H9 (cell line): Measurements from ENCODE around the gene TGM2. TPM values are rescaled to one million over a fixed set of nuclear protein-coding genes. Genes with fewer than 3 reads are reported as not detected.

ENCODE experiments used
- DNase-seq: peaks from one replicate; pipeline ENCODE4 v3.0.0-alpha.2; 2017
- H2AFZ ChIP-seq: one replicate; pipeline ENCODE4 v1.6.1; 2013; ENCODE audit warnings: mild to moderate bottlenecking, low read length, control low read depth, moderate library complexity
- H2AK5ac ChIP-seq: 2 replicates; pipeline ENCODE4 v1.6.1; 2013; ENCODE audit warnings: low read length, control low read depth, mixed read lengths; ENCODE audit not compliant: insufficient read length
- H2BK120ac ChIP-seq: one replicate; pipeline ENCODE4 v1.6.1; 2013; ENCODE audit warnings: low read depth, mild to moderate bottlenecking, low read length, control low read depth, inconsistent platforms; ENCODE audit not compliant: poor library complexity, severe bottlenecking
- H2BK12ac ChIP-seq: 2 replicates; pipeline ENCODE4 v1.6.1; 2013; ENCODE audit warnings: low read length, control low read depth, mixed read lengths, low read depth; ENCODE audit not compliant: insufficient read length
- H2BK15ac ChIP-seq: 2 replicates; pipeline ENCODE4 v1.6.1; 2013; ENCODE audit warnings: low read depth, low read length, control low read depth
- H2BK20ac ChIP-seq: one replicate; pipeline ENCODE4 v1.6.1; 2013; ENCODE audit warnings: low read depth, mild to moderate bottlenecking, low read length, control low read depth, inconsistent platforms; ENCODE audit not compliant: poor library complexity, severe bottlenecking
- H2BK5ac ChIP-seq: 2 replicates; pipeline ENCODE4 v1.6.1; 2013; ENCODE audit warnings: low read length, control low read depth, mixed read lengths; ENCODE audit not compliant: insufficient read length
- H3K14ac ChIP-seq: 2 replicates; pipeline ENCODE4 v1.6.1; 2013; ENCODE audit warnings: low read length, control low read depth; ENCODE audit not compliant: insufficient read depth
- H3K18ac ChIP-seq: 2 replicates; pipeline ENCODE4 v1.6.1; 2013; ENCODE audit warnings: low read depth, mild to moderate bottlenecking, mixed read lengths, low read length, control low read depth; ENCODE audit not compliant: insufficient read length
- H3K23ac ChIP-seq: 2 replicates; pipeline ENCODE4 v1.6.1; 2013; ENCODE audit warnings: low read length, control low read depth, mixed read lengths, low read depth; ENCODE audit not compliant: insufficient read length
- H3K23me2 ChIP-seq: 2 replicates; pipeline ENCODE4 v1.6.1; 2013; ENCODE audit warnings: low read depth, mild to moderate bottlenecking, mixed read lengths, low read length, control low read depth; ENCODE audit not compliant: insufficient read length, poor library complexity, severe bottlenecking
- H3K27ac ChIP-seq: 2 replicates; pipeline ENCODE4 v1.5.1; 2013; ENCODE audit warnings: low read length, control low read depth, mixed read lengths, low read depth; ENCODE audit not compliant: insufficient read length
- H3K27me3 ChIP-seq: 2 replicates; pipeline ENCODE4 v1.6.1; 2013; ENCODE audit warnings: low read length, control low read depth, inconsistent platforms; ENCODE audit not compliant: insufficient read depth
- H3K4ac ChIP-seq: 2 replicates; pipeline ENCODE4 v1.6.1; 2013; ENCODE audit warnings: low read depth, mild to moderate bottlenecking, control low read depth, inconsistent platforms, low read length, moderate library complexity
- H3K4me1 ChIP-seq: 2 replicates; pipeline ENCODE4 v1.6.1; 2013; ENCODE audit warnings: low read length, control low read depth, inconsistent platforms; ENCODE audit not compliant: insufficient read depth
- H3K4me2 ChIP-seq: 2 replicates; pipeline ENCODE4 v1.6.1; 2013; ENCODE audit warnings: low read length, control low read depth, mixed read lengths; ENCODE audit not compliant: insufficient read length, insufficient read depth
- H3K56ac ChIP-seq: 2 replicates; pipeline ENCODE4 v1.6.1; 2013; ENCODE audit warnings: low read depth, mild to moderate bottlenecking, mixed read lengths, low read length, control low read depth; ENCODE audit not compliant: insufficient read length
- H3K79me1 ChIP-seq: 2 replicates; pipeline ENCODE4 v1.6.1; 2013; ENCODE audit warnings: low read depth, mild to moderate bottlenecking, moderate library complexity, low read length, control low read depth, inconsistent platforms; ENCODE audit not compliant: insufficient read depth, poor library complexity, severe bottlenecking
- H3K79me2 ChIP-seq: 2 replicates; pipeline ENCODE4 v1.6.1; 2013; ENCODE audit warnings: low read length, control low read depth, inconsistent platforms; ENCODE audit not compliant: insufficient read depth
- H3K9ac ChIP-seq: 2 replicates; pipeline ENCODE4 v1.6.1; 2013; ENCODE audit warnings: low read length, control low read depth, mixed read lengths; ENCODE audit not compliant: insufficient read length; ENCODE audit errors: extremely low read depth
- H3K9me3 ChIP-seq: one replicate; pipeline ENCODE4 v1.6.1; 2013; ENCODE audit warnings: low read depth, low read length, inconsistent platforms; ENCODE audit not compliant: control insufficient read depth
- H3T11ph ChIP-seq: one replicate; pipeline ENCODE4 v1.6.1; 2013; ENCODE audit warnings: mild to moderate bottlenecking, low read length, control low read depth, inconsistent platforms
- H4K20me1 ChIP-seq: one replicate; pipeline ENCODE4 v1.6.1; 2013; ENCODE audit not compliant: control insufficient read depth, insufficient read length, insufficient read depth
- H4K5ac ChIP-seq: 2 replicates; pipeline ENCODE4 v1.6.1; 2013; ENCODE audit warnings: low read depth, mild to moderate bottlenecking, mixed read lengths, low read length, control low read depth; ENCODE audit not compliant: insufficient read length
- H4K8ac ChIP-seq: replicated peaks from 2 replicates; pipeline ENCODE4 v1.6.1; 2013; ENCODE audit warnings: low read length, control low read depth, mixed read lengths, low read depth; ENCODE audit not compliant: insufficient read length
- H4K91ac ChIP-seq: 2 replicates; pipeline ENCODE4 v1.6.1; 2013; ENCODE audit warnings: low read depth, mild to moderate bottlenecking, moderate library complexity, mixed read lengths, low read length, control low read depth; ENCODE audit not compliant: insufficient read length
- H3K27ac Mint-ChIP-seq, 3 experiments: 2 replicates in 2 of 3; 3 replicates in 1 of 3; pipeline ENCODE4 v1.8.0; 2020 to 2021; ENCODE audit warnings: mixed read lengths in 3 of 3, mild to moderate bottlenecking in 1 of 3, moderate library complexity in 1 of 3
- H3K27me3 Mint-ChIP-seq: 2 replicates; pipeline ENCODE4 v1.8.0; 2021; ENCODE audit warnings: low read depth, mild to moderate bottlenecking, moderate library complexity, mixed read lengths
- H3K36me3 Mint-ChIP-seq, 3 experiments: 2 replicates in 2 of 3; 3 replicates in 1 of 3; pipeline ENCODE4 v1.8.0; 2020 to 2021; ENCODE audit warnings: low read depth in 3 of 3, mixed read lengths in 3 of 3; ENCODE audit not compliant: insufficient read depth in 1 of 3
- H3K4me1 Mint-ChIP-seq, 2 experiments: 2 replicates each; pipeline ENCODE4 v1.8.0; 2020; ENCODE audit warnings: mixed read lengths in 2 of 2
- H3K4me3 Mint-ChIP-seq, 2 experiments: 2 replicates in 1 of 2; 3 replicates in 1 of 2; pipeline ENCODE4 v1.8.0; 2020 to 2021; ENCODE audit warnings: mild to moderate bottlenecking in 2 of 2, mixed read lengths in 2 of 2, moderate library complexity in 1 of 2
- H3K9me3 Mint-ChIP-seq, 2 experiments: 2 replicates in 1 of 2; 3 replicates in 1 of 2; pipeline ENCODE4 v1.8.0; 2020; ENCODE audit warnings: mild to moderate bottlenecking in 2 of 2, mixed read lengths in 2 of 2, moderate library complexity in 1 of 2
- CTCF ChIP-seq: fragments of 200-600 bp; sonication (generic); conservative IDR thresholded peaks from 3 replicates; pipeline ENCODE4 v1.8.0; 2021; ENCODE audit warnings: antibody characterized with exemption, mild to moderate bottlenecking
- WGBS: extraction: QIAGEN DNeasy Blood & Tissue Kit; methylation state at CpG from one replicate; pipeline ENCODE4 v1.1.7; 2013; ENCODE audit warnings: missing lambda C conversion rate, low lambda C conversion rate, mixed read lengths; ENCODE audit not compliant: insufficient read length; ENCODE audit errors: extremely low coverage; 5-methylcytosine and 5-hydroxymethylcytosine counted together
- total RNA-seq: library from RNA; stranded (reverse); gene quantifications from 2 replicates; pipeline ENCODE4 v1.2.1, GENCODE V29; 2021

Gene TGM2
- total RNA-seq, 1 experiment from 2014 or later, result 1.1 TPM

GRCh38 chr20:38155811-38156210 lies 9.3 kb downstream of the TGM2 start:
- Histone ChIP-seq H2BK20ac (no peak overlapping the region), H3K9me3 (no peaks in the 10 kb centered on the region), H3K4ac (no peak overlapping the region), H2BK15ac (no peak overlapping the region), H3K18ac (no peak overlapping the region), H3T11ph (no peak overlapping the region), H3K4me1 (no peaks in the 10 kb centered on the region), H3K27ac (no peak overlapping the region), H3K14ac (no peak overlapping the region), H4K8ac (no peak overlapping the region), H3K23ac (no peak overlapping the region), H2AFZ (no peak overlapping the region), H3K23me2 (peaks cover 3% of the 10 kb centered on the region), H3K56ac (no peak overlapping the region), H2AK5ac (no peak overlapping the region), H4K20me1 (no peaks in the 10 kb centered on the region), H2BK120ac (no peak overlapping the region), H4K5ac (no peak overlapping the region), H3K27me3 (no peaks in the 10 kb centered on the region), H3K79me1 (no peaks in the 10 kb centered on the region), H3K4me2 (no peak overlapping the region), H2BK12ac (no peak overlapping the region), H3K79me2 (no peaks in the 10 kb centered on the region), H2BK5ac (no peak overlapping the region), H4K91ac (no peak overlapping the region), H3K9ac (no peak overlapping the region)
- Mint-ChIP-seq H3K9me3 (no peaks in the 10 kb centered on the region), H3K27me3 (no peaks in the 10 kb centered on the region), H3K4me3 (no peak overlapping the region), H3K36me3 (no peaks in the 10 kb centered on the region), H3K4me1 (peaks cover 3 to 18% of the 10 kb centered on the region in 2 experiments), H3K27ac (no peak overlapping the region)
- no peak for TF ChIP-seq CTCF
- no CpG with 5 or more reads among the region's 13 CpGs for WGBS
- no peak for DNase-seq
